Osteocyte (in vitro differentiated cells): ENCODE data around the gene PUM1. TPM values are rescaled to one million over a fixed set of nuclear protein-coding genes. Genes with fewer than 3 reads are reported as not detected.

Source experiments
- DNase-seq: peaks from one replicate; pipeline ENCODE4 v3.0.0; 2021; ENCODE audit warnings: mixed read lengths; ENCODE audit not compliant: unreplicated experiment; ENCODE audit errors: extremely low spot score
- H3K27ac Mint-ChIP-seq: one replicate; pipeline ENCODE4 v1.8.0; 2021; ENCODE audit warnings: mild to moderate bottlenecking, mixed read lengths; ENCODE audit not compliant: unreplicated experiment
- H3K27me3 Mint-ChIP-seq: one replicate; pipeline ENCODE4 v1.8.0; 2021; ENCODE audit warnings: mixed read lengths; ENCODE audit not compliant: unreplicated experiment
- H3K36me3 Mint-ChIP-seq: one replicate; pipeline ENCODE4 v1.8.0; 2021; ENCODE audit warnings: mixed read lengths; ENCODE audit not compliant: unreplicated experiment
- H3K4me1 Mint-ChIP-seq: one replicate; pipeline ENCODE4 v1.8.0; 2021; ENCODE audit warnings: mixed read lengths; ENCODE audit not compliant: unreplicated experiment
- H3K4me3 Mint-ChIP-seq: one replicate; pipeline ENCODE4 v1.8.0; 2021; ENCODE audit warnings: mild to moderate bottlenecking, moderate library complexity, mixed read lengths; ENCODE audit not compliant: unreplicated experiment
- H3K9me3 Mint-ChIP-seq: one replicate; pipeline ENCODE4 v1.8.0; 2021; ENCODE audit warnings: mixed read lengths; ENCODE audit not compliant: unreplicated experiment
- CTCF ChIP-seq: fragments of 200-600 bp; sonication (generic); IDR thresholded peaks from 2 replicates; pipeline ENCODE4 v1.5.0; 2021; ENCODE audit warnings: antibody characterized with exemption, mild to moderate bottlenecking, moderate library complexity
- total RNA-seq: library from RNA; stranded (reverse); gene quantifications from 2 replicates; pipeline ENCODE4 v1.2.1, GENCODE V29; 2021

PUM1 gene
- total RNA-seq, 1 donor from 2014 or later: 145 TPM

- peaks cover 6% of the 10 kb centered on the region for H3K4me1 Mint-ChIP-seq
- no peak for DNase-seq
- peaks cover 12% of the 10 kb centered on the region for H3K36me3 Mint-ChIP-seq
- no peak overlapping the region for H3K4me3 Mint-ChIP-seq
- H3K9me3 Mint-ChIP-seq: no peaks in the 10 kb centered on the region
- TF ChIP-seq CTCF: no peak
- no peak overlapping the region for H3K27ac Mint-ChIP-seq
- H3K27me3 Mint-ChIP-seq: no peaks in the 10 kb centered on the region
These were observed 136.8 kb downstream of the PUM1 start for GRCh38 chr1:30928789-30929134.

- peaks cover 12% of the 10 kb centered on the region for H3K36me3 Mint-ChIP-seq
- no peak for DNase-seq
- no peak overlapping the region for H3K4me3 Mint-ChIP-seq
- H3K4me1 Mint-ChIP-seq: peaks cover 8% of the 10 kb centered on the region
- no peak overlapping the region for H3K27ac Mint-ChIP-seq
- no peaks in the 10 kb centered on the region for H3K27me3 Mint-ChIP-seq
- H3K9me3 Mint-ChIP-seq: no peaks in the 10 kb centered on the region
- no peak for TF ChIP-seq CTCF
These were observed 137.3 kb downstream of the PUM1 start for GRCh38 chr1:30928171-30928570.

- Mint-ChIP-seq H3K27ac (no peak overlapping the region), H3K4me3 (no peak overlapping the region), H3K9me3 (no peaks in the 10 kb centered on the region), H3K36me3 (peaks cover 7% of the 10 kb centered on the region), H3K27me3 (no peaks in the 10 kb centered on the region), H3K4me1 (peaks cover 8% of the 10 kb centered on the region)
- no peak for TF ChIP-seq CTCF
- no peak for DNase-seq
These were observed 138.1 kb downstream of the PUM1 start for GRCh38 chr1:30927448-30927847.

GRCh38 chr1:30923597-30923996 lies 141.9 kb downstream of the PUM1 start:
- DNase-seq: no peak
- Mint-ChIP-seq H3K27me3 (no peaks in the 10 kb centered on the region), H3K9me3 (no peaks in the 10 kb centered on the region), H3K27ac (no peak overlapping the region), H3K36me3 (no peaks in the 10 kb centered on the region), H3K4me3 (no peak overlapping the region), H3K4me1 (peaks cover 14% of the 10 kb centered on the region)
- TF ChIP-seq CTCF: no peak

GRCh38 chr1:30920827-30921226 lies 144.7 kb downstream of the PUM1 start:
- no peak overlapping the region for H3K4me3 Mint-ChIP-seq
- TF ChIP-seq CTCF: no peak
- H3K27me3 Mint-ChIP-seq: no peaks in the 10 kb centered on the region
- no peak overlapping the region for H3K27ac Mint-ChIP-seq
- no peak for DNase-seq
- H3K4me1 Mint-ChIP-seq: peaks cover 11% of the 10 kb centered on the region
- no peaks in the 10 kb centered on the region for H3K9me3 Mint-ChIP-seq
- H3K36me3 Mint-ChIP-seq: no peaks in the 10 kb centered on the region
